ENCODE measurements around the gene OAS2.

OAS2 gene

DNA sequence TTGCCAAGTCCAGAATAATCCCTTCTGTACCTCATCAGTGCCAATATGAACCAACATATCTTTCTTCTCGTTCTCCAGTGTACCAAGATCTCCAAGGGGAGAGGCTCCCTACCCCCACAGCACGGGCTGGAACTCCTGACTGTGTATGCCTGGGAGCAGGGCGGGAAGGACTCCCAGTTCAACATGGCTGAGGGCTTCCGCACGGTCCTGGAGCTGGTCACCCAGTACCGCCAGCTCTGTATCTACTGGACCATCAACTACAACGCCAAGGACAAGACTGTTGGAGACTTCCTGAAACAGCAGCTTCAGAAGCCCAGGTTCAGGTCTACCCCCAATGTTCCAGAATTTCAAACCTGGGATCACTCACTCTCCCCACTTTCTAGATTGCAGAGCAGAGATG is 10.5 kb upstream of the OAS2 start:
- no peak overlapping the region for H3K4me3 ChIP-seq (ENCODE audit: insufficient read depth, low read depth, low read length)
- 91 to 94% methylated on average over 7 of the region's 7 CpGs for WGBS, 2 experiments
- no peak overlapping the region for H3K27ac ChIP-seq (ENCODE audit: insufficient read depth, low read depth, low read length, poor library complexity, severe bottlenecking)
- no peaks in the 10 kb centered on the region for H3K9me3 ChIP-seq (ENCODE audit: control insufficient read depth, low read length)
- no peaks in the 10 kb centered on the region for H3K36me3 ChIP-seq (ENCODE audit: control insufficient read depth, insufficient read depth, low read length)
- no peaks in the 10 kb centered on the region for H3K27me3 ChIP-seq (ENCODE audit: control insufficient read depth, insufficient read depth, low read length, poor library complexity, severe bottlenecking)
- H3K4me1 ChIP-seq (ENCODE audit: control insufficient read depth, insufficient read depth, low read length): no peaks in the 10 kb centered on the region

DNA sequence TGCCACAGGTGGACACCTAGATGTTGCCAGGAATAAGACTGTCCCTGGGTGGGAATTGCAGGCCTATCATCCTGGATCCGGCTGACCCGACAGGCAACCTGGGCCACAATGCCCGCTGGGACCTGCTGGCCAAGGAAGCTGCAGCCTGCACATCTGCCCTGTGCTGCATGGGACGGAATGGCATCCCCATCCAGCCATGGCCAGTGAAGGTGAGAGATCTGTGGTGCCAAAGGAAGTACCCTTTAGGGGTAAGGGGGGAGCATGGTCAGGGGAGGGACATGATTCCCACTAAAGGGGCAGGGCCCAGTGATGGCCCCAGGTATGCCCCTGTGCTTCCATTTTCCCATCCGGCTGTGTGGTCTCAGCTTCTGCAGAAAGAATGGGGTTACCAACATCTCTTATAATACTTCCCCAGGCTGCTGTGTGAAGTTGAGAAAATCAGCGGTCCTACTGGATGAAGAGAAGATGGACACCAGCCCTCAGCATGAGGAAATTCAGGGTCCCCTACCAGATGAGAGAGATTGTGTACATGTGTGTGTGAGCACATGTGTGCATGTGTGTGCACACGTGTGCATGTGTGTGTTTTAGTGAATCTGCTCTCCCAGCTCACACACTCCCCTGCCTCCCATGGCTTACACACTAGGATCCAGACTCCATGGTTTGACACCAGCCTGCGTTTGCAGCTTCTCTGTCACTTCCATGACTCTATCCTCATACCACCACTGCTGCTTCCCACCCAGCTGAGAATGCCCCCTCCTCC is 8.6 kb upstream of the OAS2 start:
- 91 to 95% methylated on average over 8 of the region's 8 CpGs for WGBS, 2 experiments
- no peaks in the 10 kb centered on the region for H3K9me3 ChIP-seq (ENCODE audit: control insufficient read depth, low read length)

DNA sequence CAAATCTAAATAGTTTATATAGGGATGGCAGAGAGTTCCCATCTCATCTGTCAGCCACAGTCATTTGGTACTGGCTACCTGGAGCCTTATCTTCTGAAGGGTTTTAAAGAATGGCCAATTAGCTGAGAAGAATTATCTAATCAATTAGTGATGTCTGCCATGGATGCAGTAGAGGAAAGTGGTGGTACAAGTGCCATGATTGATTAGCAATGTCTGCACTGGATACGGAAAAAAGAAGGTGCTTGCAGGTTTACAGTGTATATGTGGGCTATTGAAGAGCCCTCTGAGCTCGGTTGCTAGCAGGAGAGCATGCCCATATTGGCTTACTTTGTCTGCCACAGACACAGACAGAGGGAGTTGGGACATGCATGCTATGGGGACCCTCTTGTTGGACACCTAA is 7.9 kb upstream of the OAS2 start:
- Histone ChIP-seq H3K27me3 (ENCODE audit: control insufficient read depth, insufficient read depth, low read length, poor library complexity, severe bottlenecking) (no peaks in the 10 kb centered on the region), H3K4me1 (ENCODE audit: control insufficient read depth, insufficient read depth, low read length) (no peaks in the 10 kb centered on the region), H3K36me3 (ENCODE audit: control insufficient read depth, insufficient read depth, low read length) (no peaks in the 10 kb centered on the region), H3K4me3 (ENCODE audit: insufficient read depth, low read depth, low read length) (no peak overlapping the region), H3K27ac (ENCODE audit: insufficient read depth, low read depth, low read length, poor library complexity, severe bottlenecking) (no peak overlapping the region), H3K9me3 (ENCODE audit: control insufficient read depth, low read length) (no peaks in the 10 kb centered on the region)
- WGBS, 2 experiments: 91 to 92% methylated on average over 2 of the region's 2 CpGs

More for the DNA sequence above, 8.6 kb upstream of the OAS2 start:
- no peaks in the 10 kb centered on the region for H3K4me1 ChIP-seq (ENCODE audit: control insufficient read depth, insufficient read depth, low read length)
- no peaks in the 10 kb centered on the region for H3K36me3 ChIP-seq (ENCODE audit: control insufficient read depth, insufficient read depth, low read length)
- H3K27me3 ChIP-seq (ENCODE audit: control insufficient read depth, insufficient read depth, low read length, poor library complexity, severe bottlenecking): no peaks in the 10 kb centered on the region
- H3K4me3 ChIP-seq (ENCODE audit: insufficient read depth, low read depth, low read length): no peak overlapping the region
- no peak overlapping the region for H3K27ac ChIP-seq (ENCODE audit: insufficient read depth, low read depth, low read length, poor library complexity, severe bottlenecking)

DNA sequence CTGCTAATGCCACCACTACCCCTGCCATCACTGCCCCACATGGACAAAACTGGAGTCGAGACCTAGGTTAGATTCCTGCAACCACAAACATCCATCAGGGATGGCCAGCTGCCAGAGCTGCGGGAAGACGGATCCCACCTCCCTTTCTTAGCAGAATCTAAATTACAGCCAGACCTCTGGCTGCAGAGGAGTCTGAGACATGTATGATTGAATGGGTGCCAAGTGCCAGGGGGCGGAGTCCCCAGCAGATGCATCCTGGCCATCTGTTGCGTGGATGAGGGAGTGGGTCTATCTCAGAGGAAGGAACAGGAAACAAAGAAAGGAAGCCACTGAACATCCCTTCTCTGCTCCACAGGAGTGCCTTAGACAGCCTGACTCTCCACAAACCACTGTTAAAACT is 7.1 kb upstream of the OAS2 start:
- WGBS, 2 experiments: 92 to 95% methylated on average over 5 of the region's 5 CpGs
- Histone ChIP-seq H3K27ac (ENCODE audit: insufficient read depth, low read depth, low read length, poor library complexity, severe bottlenecking) (no peak overlapping the region), H3K27me3 (ENCODE audit: control insufficient read depth, insufficient read depth, low read length, poor library complexity, severe bottlenecking) (no peaks in the 10 kb centered on the region), H3K4me1 (ENCODE audit: control insufficient read depth, insufficient read depth, low read length) (no peaks in the 10 kb centered on the region), H3K4me3 (ENCODE audit: insufficient read depth, low read depth, low read length) (no peak overlapping the region), H3K36me3 (ENCODE audit: control insufficient read depth, insufficient read depth, low read length) (no peaks in the 10 kb centered on the region), H3K9me3 (ENCODE audit: control insufficient read depth, low read length) (no peaks in the 10 kb centered on the region)

DNA sequence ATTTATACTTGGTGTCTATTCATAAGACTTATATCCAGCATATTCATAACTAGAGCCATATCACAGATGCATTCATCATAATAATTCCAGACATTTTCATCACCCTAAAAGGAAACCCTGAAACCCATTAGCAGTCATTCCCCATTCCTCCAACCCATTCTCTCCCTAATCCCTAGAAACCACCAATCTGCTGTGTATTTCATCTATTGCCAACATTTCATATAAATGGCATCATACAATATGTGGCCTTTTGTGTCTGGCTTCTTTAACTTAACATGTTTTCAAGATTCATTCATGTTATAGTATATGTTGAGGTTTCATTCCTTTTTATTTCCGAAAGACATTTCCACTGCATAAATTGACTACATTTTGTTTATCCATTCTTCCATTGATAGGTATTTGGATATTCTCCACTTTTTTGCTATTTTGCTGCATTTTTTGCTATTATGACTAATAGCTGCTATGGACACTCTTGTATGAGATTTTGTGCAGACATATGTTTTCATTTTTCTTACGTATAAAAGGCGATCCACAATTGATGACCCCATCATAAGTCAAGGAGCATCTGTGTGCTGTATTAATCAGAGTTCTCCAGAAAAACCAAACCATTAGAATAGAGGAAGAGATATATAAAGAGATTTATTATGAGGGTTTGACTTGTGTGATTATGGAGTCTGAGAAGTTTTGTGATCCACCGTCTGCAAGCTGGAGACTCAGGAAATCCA is 5.1 kb upstream of the OAS2 start:
- no peaks in the 10 kb centered on the region for H3K4me1 ChIP-seq (ENCODE audit: control insufficient read depth, insufficient read depth, low read length)
- no peak overlapping the region for H3K4me3 ChIP-seq (ENCODE audit: insufficient read depth, low read depth, low read length)
- 94 to 95% methylated on average over 3 of the region's 4 CpGs for WGBS, 2 experiments
- no peak overlapping the region for H3K27ac ChIP-seq (ENCODE audit: insufficient read depth, low read depth, low read length, poor library complexity, severe bottlenecking)
- no peaks in the 10 kb centered on the region for H3K36me3 ChIP-seq (ENCODE audit: control insufficient read depth, insufficient read depth, low read length)
- H3K27me3 ChIP-seq (ENCODE audit: control insufficient read depth, insufficient read depth, low read length, poor library complexity, severe bottlenecking): no peaks in the 10 kb centered on the region
- no peaks in the 10 kb centered on the region for H3K9me3 ChIP-seq (ENCODE audit: control insufficient read depth, low read length)

DNA sequence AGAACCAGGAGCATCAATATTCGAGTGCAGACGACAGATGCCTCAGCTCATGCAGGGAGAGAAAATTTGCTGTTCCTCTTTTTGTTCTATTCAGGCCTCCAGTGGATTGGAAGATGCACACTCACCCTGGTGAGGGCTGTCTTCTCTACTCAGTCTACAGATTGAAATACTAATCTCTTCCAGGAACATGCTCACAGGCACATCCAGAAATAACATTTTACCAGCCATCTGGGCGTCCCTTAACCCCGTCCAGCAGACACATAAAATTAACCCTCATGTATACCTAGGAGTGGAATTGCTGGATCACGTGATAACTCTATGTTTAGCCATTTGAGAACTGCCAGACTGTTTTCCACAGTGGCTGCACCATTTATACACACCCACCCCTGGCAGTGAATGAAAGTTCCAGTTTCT is 4.5 kb upstream of the OAS2 start:
- no peak overlapping the region for H3K4me3 ChIP-seq (ENCODE audit: insufficient read depth, low read depth, low read length)
- H3K27me3 ChIP-seq (ENCODE audit: control insufficient read depth, insufficient read depth, low read length, poor library complexity, severe bottlenecking): no peaks in the 10 kb centered on the region
- WGBS, 2 experiments: 77 to 78% methylated on average over 5 of the region's 5 CpGs
- no peak overlapping the region for H3K27ac ChIP-seq (ENCODE audit: insufficient read depth, low read depth, low read length, poor library complexity, severe bottlenecking)
- H3K9me3 ChIP-seq (ENCODE audit: control insufficient read depth, low read length): no peaks in the 10 kb centered on the region
- no peaks in the 10 kb centered on the region for H3K36me3 ChIP-seq (ENCODE audit: control insufficient read depth, insufficient read depth, low read length)
- no peaks in the 10 kb centered on the region for H3K4me1 ChIP-seq (ENCODE audit: control insufficient read depth, insufficient read depth, low read length)

DNA sequence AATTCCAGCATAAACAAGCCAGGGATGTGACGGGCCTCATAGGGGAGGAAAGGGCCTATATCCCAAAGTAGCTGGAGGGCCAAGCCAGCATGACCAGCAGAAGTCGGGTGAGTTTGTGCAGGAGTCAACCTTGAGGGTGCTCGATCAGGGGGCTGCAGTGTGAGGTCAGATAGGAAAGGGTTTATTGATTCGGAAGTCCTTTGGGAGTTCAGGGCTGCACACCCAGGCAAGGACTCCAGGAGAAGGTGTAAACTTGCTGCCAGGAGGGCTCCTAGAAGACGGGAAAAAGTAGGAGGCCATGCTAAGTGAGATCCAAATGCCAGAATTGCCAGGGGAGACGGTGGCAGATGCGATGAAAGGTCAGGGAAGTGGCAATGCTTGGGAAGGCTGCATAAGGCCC is 3.4 kb upstream of the OAS2 start:
- no peak overlapping the region for H3K4me3 ChIP-seq (ENCODE audit: insufficient read depth, low read depth, low read length)
- no peak overlapping the region for H3K27ac ChIP-seq (ENCODE audit: insufficient read depth, low read depth, low read length, poor library complexity, severe bottlenecking)
- WGBS, 2 experiments: 94% methylated on average over 7 of the region's 7 CpGs
- H3K4me1 ChIP-seq (ENCODE audit: control insufficient read depth, insufficient read depth, low read length): no peaks in the 10 kb centered on the region
- no peaks in the 10 kb centered on the region for H3K9me3 ChIP-seq (ENCODE audit: control insufficient read depth, low read length)
- no peaks in the 10 kb centered on the region for H3K36me3 ChIP-seq (ENCODE audit: control insufficient read depth, insufficient read depth, low read length)
- no peaks in the 10 kb centered on the region for H3K27me3 ChIP-seq (ENCODE audit: control insufficient read depth, insufficient read depth, low read length, poor library complexity, severe bottlenecking)

DNA sequence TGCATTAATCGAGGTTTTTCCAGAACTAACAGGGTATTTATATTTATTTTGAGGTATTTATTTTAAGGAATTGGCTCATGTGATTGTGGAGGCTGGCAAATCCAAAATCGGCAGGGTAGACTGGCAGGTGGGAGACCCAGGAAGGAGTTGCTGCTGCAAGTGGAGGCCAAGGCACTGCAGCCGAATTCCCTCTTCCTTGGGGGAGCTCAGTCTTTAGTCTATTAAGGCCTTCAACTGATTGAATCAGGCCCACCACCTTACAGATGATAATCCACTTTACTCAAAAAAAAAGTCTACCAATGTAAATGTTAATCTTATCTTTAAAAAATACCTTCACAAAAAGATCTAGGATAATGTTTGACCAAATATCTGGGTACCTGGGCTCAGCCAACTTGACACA is 1.2 kb upstream of the OAS2 start:
- WGBS, 2 experiments: 92 to 95% methylated on average over 3 of the region's 3 CpGs
- H3K4me1 ChIP-seq (ENCODE audit: control insufficient read depth, insufficient read depth, low read length): no peaks in the 10 kb centered on the region
- H3K9me3 ChIP-seq (ENCODE audit: control insufficient read depth, low read length): no peaks in the 10 kb centered on the region
- H3K27ac ChIP-seq (ENCODE audit: insufficient read depth, low read depth, low read length, poor library complexity, severe bottlenecking): no peak overlapping the region
- H3K27me3 ChIP-seq (ENCODE audit: control insufficient read depth, insufficient read depth, low read length, poor library complexity, severe bottlenecking): no peaks in the 10 kb centered on the region
- H3K36me3 ChIP-seq (ENCODE audit: control insufficient read depth, insufficient read depth, low read length): no peaks in the 10 kb centered on the region
- no peak overlapping the region for H3K4me3 ChIP-seq (ENCODE audit: insufficient read depth, low read depth, low read length)

DNA sequence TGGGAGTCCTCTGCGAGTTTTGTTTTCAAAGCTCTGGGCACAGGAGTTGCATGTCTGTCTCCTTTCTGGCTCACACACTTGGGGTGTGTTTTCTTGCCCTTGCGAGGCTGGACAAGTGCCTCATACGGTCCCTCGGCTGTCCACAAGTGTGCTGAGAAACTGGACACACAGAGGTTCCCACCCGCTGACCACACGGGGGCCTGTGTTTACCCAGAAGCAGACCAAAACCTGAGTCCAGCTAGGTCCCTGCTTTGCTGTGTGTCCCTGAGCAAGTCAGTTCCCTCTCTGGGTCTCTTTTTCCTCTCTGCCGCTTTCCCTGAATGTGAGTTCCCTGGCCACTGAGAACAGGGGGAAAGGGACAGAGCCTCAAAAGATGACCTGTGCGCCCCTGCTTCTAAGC is 678 bp upstream of the OAS2 start:
- Histone ChIP-seq H3K27me3 (ENCODE audit: control insufficient read depth, insufficient read depth, low read length, poor library complexity, severe bottlenecking) (no peaks in the 10 kb centered on the region), H3K27ac (ENCODE audit: insufficient read depth, low read depth, low read length, poor library complexity, severe bottlenecking) (no peak overlapping the region), H3K36me3 (ENCODE audit: control insufficient read depth, insufficient read depth, low read length) (no peaks in the 10 kb centered on the region), H3K4me3 (ENCODE audit: insufficient read depth, low read depth, low read length) (no peak overlapping the region), H3K4me1 (ENCODE audit: control insufficient read depth, insufficient read depth, low read length) (no peaks in the 10 kb centered on the region), H3K9me3 (ENCODE audit: control insufficient read depth, low read length) (no peaks in the 10 kb centered on the region)
- 92% methylated on average over 8 of the region's 8 CpGs for WGBS, 2 experiments

DNA sequence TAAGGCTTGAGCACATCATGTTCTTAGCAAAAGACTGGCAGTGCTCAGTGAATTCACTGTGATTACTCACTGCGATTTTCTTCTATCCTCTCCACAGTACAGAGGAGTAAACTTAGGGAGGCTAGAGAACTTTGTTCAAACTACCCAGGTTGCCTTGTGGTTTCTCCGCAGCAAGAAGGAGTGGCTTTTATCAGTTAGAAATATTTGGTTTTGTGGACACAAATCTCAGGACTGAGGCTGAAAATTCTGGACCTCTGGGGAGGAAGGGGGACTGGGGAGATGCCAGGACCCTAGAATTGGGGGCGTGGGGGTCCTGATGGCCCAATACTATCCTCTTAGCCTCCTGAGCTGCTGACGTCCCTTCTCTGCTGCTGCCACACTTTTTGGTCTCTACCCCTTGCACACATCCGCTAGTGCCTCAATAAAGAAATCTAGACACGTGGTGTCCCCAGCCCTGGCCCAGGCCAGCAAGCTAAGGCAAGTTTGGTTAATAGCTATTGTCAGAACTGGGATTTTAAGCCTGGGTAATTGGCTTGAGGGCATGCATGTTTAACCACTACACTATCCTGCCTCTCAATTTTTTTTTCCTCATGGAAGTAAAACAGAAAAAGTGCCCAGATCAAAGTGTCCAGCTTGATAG is 842 bp downstream of the OAS2 start:
- WGBS, 2 experiments: 90 to 95% methylated on average over 6 of the region's 6 CpGs
- H3K27me3 ChIP-seq (ENCODE audit: control insufficient read depth, insufficient read depth, low read length, poor library complexity, severe bottlenecking): no peaks in the 10 kb centered on the region
- no peak overlapping the region for H3K4me3 ChIP-seq (ENCODE audit: insufficient read depth, low read depth, low read length)
- no peaks in the 10 kb centered on the region for H3K36me3 ChIP-seq (ENCODE audit: control insufficient read depth, insufficient read depth, low read length)
- no peaks in the 10 kb centered on the region for H3K4me1 ChIP-seq (ENCODE audit: control insufficient read depth, insufficient read depth, low read length)
- no peaks in the 10 kb centered on the region for H3K9me3 ChIP-seq (ENCODE audit: control insufficient read depth, low read length)
- H3K27ac ChIP-seq (ENCODE audit: insufficient read depth, low read depth, low read length, poor library complexity, severe bottlenecking): no peak overlapping the region

Measured in ectodermal cell (in vitro differentiated cells).